Mucosa of descending colon (tissue), 3 donors: ENCODE results near the gene KLHL30. TPM values are rescaled to one million over a fixed set of nuclear protein-coding genes. Genes with fewer than 3 reads are reported as not detected.

Experiments
- ATAC-seq: fragments of 200-7000 bp; cut with Tn5 transposase; one replicate; pipeline ENCODE4 v1.9.1; 2020; ENCODE audit warnings: mild to moderate bottlenecking, moderate library complexity
- DNase-seq, 3 donors: peaks; one replicate each; pipeline ENCODE4 v3.0.0-alpha.2; 2020
- H3K36me3 ChIP-seq: fragments of 200-600 bp; one replicate; pipeline ENCODE4 v1.8.0; 2021; ENCODE audit warnings: low read depth, mild to moderate bottlenecking
- H3K4me1 ChIP-seq: fragments of 200-600 bp; one replicate; pipeline ENCODE4 v1.8.0; 2021; ENCODE audit warnings: low read depth, mild to moderate bottlenecking
- H3K4me3 ChIP-seq: fragments of 200-600 bp; one replicate; pipeline ENCODE4 v1.8.0; 2021; ENCODE audit warnings: mild to moderate bottlenecking
- H3K9me3 ChIP-seq: fragments of 200-600 bp; one replicate; pipeline ENCODE4 v1.8.0; 2021; ENCODE audit warnings: mild to moderate bottlenecking
- CTCF ChIP-seq: fragments of 200-600 bp; IDR thresholded peaks from one replicate; pipeline ENCODE4 v1.8.0; 2022; ENCODE audit warnings: antibody characterized with exemption, mild to moderate bottlenecking
- intact Hi-C, 2 donors: fragments of 100-400 bp; cut with DNase I in 1 of 2; cut with micrococcal nuclease in 1 of 2; formaldehyde crosslinking; loops; one replicate each; pipeline versions ENCODE4 v1.11.0 to v1.11.1; 2022; cut with DNase I, micrococcal nuclease
- total RNA-seq, 3 donors: library from RNA; stranded (reverse); fragmentation: NEBNext Ultra II Directional in 2 of 3; extraction: Animal tissue kit (Norgen Biotek cat#: 25700) in 2 of 3; gene quantifications; one replicate each; pipeline versions ENCODE4 v1.2.1 to v1.2.4, GENCODE V29; 2021 to 2023
- donor health status: DM: no; HTN: no; CAD: no; lungs with moderate emphysema.
- donor health status: DM: no; HTN: no; CAD: no.
- donor health status: DM: no; HTN: yes; CAD: no.

Gene KLHL30
- total RNA-seq, 3 donors from 2014 or later = 0.17 to 1.1 (median 0.24) TPM

GRCh38 chr2:238121511-238122286, 16.8 kb upstream of the KLHL30 start:
- TF ChIP-seq CTCF = no peak
- no peaks in the 10 kb centered on the region for H3K4me1 ChIP-seq
- H3K36me3 ChIP-seq = no peaks in the 10 kb centered on the region
- no peak overlapping the region for H3K4me3 ChIP-seq
- H3K9me3 ChIP-seq = no peaks in the 10 kb centered on the region
- intact Hi-C loops = no loop called here
- DNase-seq = peak in 2 of 3 donors; percentile 5 to 25
- no peak for ATAC-seq

GRCh38 chr2:238122287-238123217, 15.9 kb upstream of the KLHL30 start:
- no peaks in the 10 kb centered on the region for H3K9me3 ChIP-seq
- no peaks in the 10 kb centered on the region for H3K4me1 ChIP-seq
- no peaks in the 10 kb centered on the region for H3K36me3 ChIP-seq
- H3K4me3 ChIP-seq = no peak overlapping the region
- intact Hi-C loops = no loop called here
- TF ChIP-seq CTCF = no peak
- peak in 2 of 3 donors; percentile 14 to 47 for DNase-seq
- ATAC-seq = no peak

GRCh38 chr2:238123218-238123971, 15.1 kb upstream of the KLHL30 start:
- peak in 2 of 3 donors; percentile 1 to 29 for DNase-seq
- H3K4me1 ChIP-seq = no peaks in the 10 kb centered on the region
- H3K4me3 ChIP-seq = no peak overlapping the region
- no peaks in the 10 kb centered on the region for H3K9me3 ChIP-seq
- intact Hi-C loops = no loop called here
- no peaks in the 10 kb centered on the region for H3K36me3 ChIP-seq
- TF ChIP-seq CTCF = no peak
- no peak for ATAC-seq

GRCh38 chr2:238123991-238124470, 14.4 kb upstream of the KLHL30 start:
- no peak overlapping the region for H3K4me3 ChIP-seq
- H3K4me1 ChIP-seq = no peaks in the 10 kb centered on the region
- ATAC-seq (no peak), DNase-seq (peak in 2 of 3 donors; percentile 14 to 29)
- no peak for TF ChIP-seq CTCF
- intact Hi-C loops = no loop called here
- no peaks in the 10 kb centered on the region for H3K9me3 ChIP-seq
- H3K36me3 ChIP-seq = no peaks in the 10 kb centered on the region

GRCh38 chr2:238124488-238125126, 13.9 kb upstream of the KLHL30 start:
- H3K4me3 ChIP-seq = no peak overlapping the region
- H3K36me3 ChIP-seq = no peaks in the 10 kb centered on the region
- H3K9me3 ChIP-seq = no peaks in the 10 kb centered on the region
- ATAC-seq (no peak), DNase-seq (peak in 1 of 3 donors; percentile 4)
- TF ChIP-seq CTCF = no peak
- intact Hi-C loops = no loop called here
- no peaks in the 10 kb centered on the region for H3K4me1 ChIP-seq
